Neuron (in vitro differentiated cells): ENCODE results near the gene TSNAX.

Experiments used
- H2AFZ ChIP-seq: one replicate; pipeline ENCODE4 v1.6.1; 2013; ENCODE audit warnings: low read depth, mild to moderate bottlenecking, inconsistent platforms, low read length, moderate library complexity
- H3K27me3 ChIP-seq: one replicate; pipeline ENCODE4 v1.6.1; 2013; ENCODE audit warnings: low read length; ENCODE audit not compliant: insufficient read depth
- H3K36me3 ChIP-seq: one replicate; pipeline ENCODE4 v1.6.1; 2013; ENCODE audit warnings: low read length; ENCODE audit not compliant: insufficient read depth
- H3K4me1 ChIP-seq: one replicate; pipeline ENCODE4 v1.6.1; 2013; ENCODE audit warnings: low read length; ENCODE audit not compliant: insufficient read depth
- H3K4me3 ChIP-seq: 2 replicates; pipeline ENCODE4 v1.5.1; 2013; ENCODE audit warnings: mild to moderate bottlenecking, low read length, moderate library complexity
- H3K9me3 ChIP-seq: one replicate; pipeline ENCODE4 v1.6.1; 2013; ENCODE audit warnings: low read length

Gene TSNAX

DNA sequence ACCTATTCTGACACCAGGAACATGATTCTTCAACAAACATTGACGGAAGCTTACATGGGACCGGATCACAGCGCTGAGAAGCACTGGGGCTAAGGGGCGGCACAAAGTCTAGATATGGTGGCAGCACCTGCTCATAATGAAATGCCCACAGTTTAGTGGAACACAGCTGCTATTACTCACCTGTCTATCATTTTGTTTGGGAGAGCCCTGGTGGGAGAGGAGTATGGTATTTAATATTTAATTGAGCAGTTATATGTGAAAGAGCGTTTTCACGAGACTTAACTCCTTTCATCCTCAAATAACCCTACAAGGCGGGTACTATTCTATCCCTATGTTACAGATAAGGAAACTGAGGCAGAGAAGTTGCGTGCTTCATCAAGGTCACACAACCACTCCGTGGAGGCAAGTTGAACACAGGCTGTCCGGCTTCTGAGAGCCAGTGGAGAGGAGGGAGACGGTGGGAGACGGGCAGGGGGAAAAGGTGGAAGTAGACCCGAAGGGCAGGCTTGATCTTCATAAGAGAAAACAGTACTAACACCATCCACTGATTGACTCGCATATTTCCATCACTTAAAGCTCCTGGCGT is 790 bp upstream of the TSNAX start:
- Histone ChIP-seq H3K4me1 (peaks cover 13% of the 10 kb centered on the region), H3K9me3 (no peaks in the 10 kb centered on the region), H3K4me3 (peak overlapping the region; percentile 70), H2AFZ (peak overlapping the region; percentile 97), H3K27me3 (no peaks in the 10 kb centered on the region), H3K36me3 (peaks cover 14% of the 10 kb centered on the region)

GRCh38 chr1:231533240-231533639 is 4.8 kb downstream of the TSNAX start:
- H3K4me3 ChIP-seq, result no peak overlapping the region
- no peaks in the 10 kb centered on the region for H3K9me3 ChIP-seq
- H2AFZ ChIP-seq, result no peak overlapping the region
- H3K27me3 ChIP-seq, result no peaks in the 10 kb centered on the region
- peaks cover 49% of the 10 kb centered on the region for H3K36me3 ChIP-seq
- peaks cover 11% of the 10 kb centered on the region for H3K4me1 ChIP-seq

DNA sequence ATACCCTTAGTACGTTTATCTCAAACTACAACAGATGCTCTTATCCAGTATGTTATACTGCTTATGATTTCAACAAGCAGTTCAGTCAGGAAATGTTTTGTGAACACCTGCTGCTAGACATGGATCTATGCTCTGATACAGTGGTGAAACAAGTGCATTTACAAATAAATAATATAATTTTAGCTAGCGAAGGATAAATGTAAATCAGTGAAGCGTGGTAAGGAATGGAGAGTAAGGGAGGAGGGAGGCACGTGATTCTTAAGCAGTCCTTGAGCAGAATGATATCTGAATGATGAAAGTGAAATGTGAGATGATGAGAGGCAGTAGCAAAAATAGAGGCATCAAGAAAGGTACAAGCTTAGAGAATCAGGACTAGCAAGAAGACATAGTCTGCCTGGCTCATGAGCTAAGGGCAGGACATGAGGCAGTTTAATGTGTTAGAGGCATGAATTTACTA is 6.3 kb downstream of the TSNAX start:
- Histone ChIP-seq H2AFZ (no peak overlapping the region), H3K36me3 (peaks cover 59% of the 10 kb centered on the region), H3K27me3 (no peaks in the 10 kb centered on the region), H3K9me3 (no peaks in the 10 kb centered on the region), H3K4me1 (peaks cover 4% of the 10 kb centered on the region), H3K4me3 (no peak overlapping the region)

DNA sequence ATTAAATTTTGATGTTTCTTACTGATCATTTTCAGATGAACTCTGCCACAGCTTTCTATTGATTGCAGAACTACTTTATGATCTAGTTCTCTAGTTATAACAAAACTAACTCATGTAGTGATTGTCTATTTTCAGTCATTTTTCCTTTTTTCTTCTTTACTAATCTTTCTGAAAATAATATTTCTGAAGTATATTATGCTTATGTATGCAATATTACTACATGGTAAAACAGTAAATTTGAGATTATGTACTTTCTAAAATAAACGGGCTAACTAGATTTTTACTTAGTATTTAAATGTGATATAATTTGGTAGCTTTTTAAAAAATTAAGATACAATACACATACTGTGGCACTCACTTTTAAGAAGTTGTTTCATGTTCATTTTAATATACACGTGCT is 7.6 kb downstream of the TSNAX start:
- Histone ChIP-seq H3K36me3 (peaks cover 60% of the 10 kb centered on the region), H3K4me3 (no peak overlapping the region), H3K4me1 (no peaks in the 10 kb centered on the region), H2AFZ (no peak overlapping the region), H3K27me3 (no peaks in the 10 kb centered on the region), H3K9me3 (peaks cover 2% of the 10 kb centered on the region)

DNA sequence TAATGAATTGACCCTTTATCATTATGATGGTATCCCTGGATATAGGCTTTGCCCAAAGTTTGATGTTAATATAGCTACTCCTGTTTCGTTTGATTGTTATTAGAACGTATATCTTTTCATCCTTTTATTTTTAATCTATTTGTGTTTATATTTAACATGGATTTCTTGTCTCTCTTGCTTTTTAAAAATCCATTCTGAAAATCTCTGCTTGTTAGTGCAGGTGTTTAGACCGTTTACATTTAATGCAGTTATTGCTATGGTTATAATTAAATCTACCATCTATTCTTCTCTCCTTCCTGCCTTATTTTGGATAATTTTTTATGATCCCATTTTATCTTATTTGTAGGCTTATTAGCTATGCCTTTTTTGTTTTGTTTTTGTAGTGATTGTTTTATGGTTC is 12.4 kb downstream of the TSNAX start:
- Histone ChIP-seq H3K9me3 (peaks cover 2% of the 10 kb centered on the region), H2AFZ (no peak overlapping the region), H3K27me3 (no peaks in the 10 kb centered on the region), H3K4me1 (no peaks in the 10 kb centered on the region), H3K36me3 (peaks cover 73% of the 10 kb centered on the region), H3K4me3 (no peak overlapping the region)

DNA sequence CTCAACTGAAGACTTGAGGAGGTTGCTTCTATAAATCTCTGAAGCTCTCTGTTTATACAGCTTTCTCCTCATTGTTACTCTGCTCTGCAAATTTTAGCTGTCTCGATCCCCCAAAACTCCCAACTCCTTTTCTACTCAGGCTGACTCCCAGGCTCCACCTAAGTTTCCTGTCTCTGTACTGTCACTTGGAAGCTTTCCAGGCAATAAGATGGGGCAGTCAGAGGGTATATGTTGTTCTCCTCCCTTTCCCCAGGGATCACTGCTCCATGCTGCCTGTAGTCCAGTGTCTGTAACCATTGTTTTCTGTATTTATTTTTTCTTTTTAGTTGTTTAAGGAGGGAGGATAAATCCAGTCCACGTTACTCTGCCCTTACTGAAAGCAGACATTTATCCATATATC is 13.4 kb downstream of the TSNAX start:
- H2AFZ ChIP-seq, result no peak overlapping the region
- H3K9me3 ChIP-seq, result peaks cover 2% of the 10 kb centered on the region
- H3K27me3 ChIP-seq, result no peaks in the 10 kb centered on the region
- H3K36me3 ChIP-seq, result peaks cover 67% of the 10 kb centered on the region
- no peak overlapping the region for H3K4me3 ChIP-seq
- no peaks in the 10 kb centered on the region for H3K4me1 ChIP-seq

GRCh38 chr1:231544943-231545592 is 16.6 kb downstream of the TSNAX start:
- Histone ChIP-seq H3K9me3 (no peaks in the 10 kb centered on the region), H3K4me3 (no peak overlapping the region), H2AFZ (no peak overlapping the region), H3K27me3 (no peaks in the 10 kb centered on the region), H3K36me3 (peaks cover 44% of the 10 kb centered on the region), H3K4me1 (no peaks in the 10 kb centered on the region)

- Histone ChIP-seq H2AFZ (no peak overlapping the region), H3K4me1 (no peaks in the 10 kb centered on the region), H3K36me3 (peaks cover 36% of the 10 kb centered on the region), H3K27me3 (no peaks in the 10 kb centered on the region), H3K9me3 (no peaks in the 10 kb centered on the region), H3K4me3 (no peak overlapping the region)
Observed at GRCh38 chr1:231546693-231547092, 18.2 kb downstream of the TSNAX start.

- H3K27me3 ChIP-seq, result no peaks in the 10 kb centered on the region
- H3K4me3 ChIP-seq, result no peak overlapping the region
- peaks cover 22% of the 10 kb centered on the region for H3K36me3 ChIP-seq
- no peaks in the 10 kb centered on the region for H3K9me3 ChIP-seq
- H2AFZ ChIP-seq, result no peak overlapping the region
- H3K4me1 ChIP-seq, result no peaks in the 10 kb centered on the region
Observed at GRCh38 chr1:231549733-231550447, 21.4 kb downstream of the TSNAX start.

DNA sequence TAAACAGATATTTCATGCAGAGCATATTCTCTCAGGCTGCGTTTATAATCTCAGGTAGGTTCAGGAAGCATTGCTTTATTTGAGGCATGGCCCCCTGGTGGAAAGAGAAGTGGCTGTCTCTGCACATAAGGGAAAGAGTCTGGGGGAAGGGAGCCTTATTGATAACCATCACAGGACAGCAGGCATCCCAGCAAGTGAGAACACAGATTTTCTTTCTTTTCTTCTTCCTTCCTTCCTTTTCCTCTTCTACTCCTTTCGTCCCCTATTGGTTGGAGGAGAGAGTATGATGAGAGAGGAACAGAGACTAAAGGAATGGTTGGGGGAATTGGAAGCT is 21.9 kb downstream of the TSNAX start:
- H3K36me3 ChIP-seq, result peaks cover 25% of the 10 kb centered on the region
- no peaks in the 10 kb centered on the region for H3K4me1 ChIP-seq
- no peak overlapping the region for H3K4me3 ChIP-seq
- no peaks in the 10 kb centered on the region for H3K27me3 ChIP-seq
- H2AFZ ChIP-seq, result no peak overlapping the region
- no peaks in the 10 kb centered on the region for H3K9me3 ChIP-seq

DNA sequence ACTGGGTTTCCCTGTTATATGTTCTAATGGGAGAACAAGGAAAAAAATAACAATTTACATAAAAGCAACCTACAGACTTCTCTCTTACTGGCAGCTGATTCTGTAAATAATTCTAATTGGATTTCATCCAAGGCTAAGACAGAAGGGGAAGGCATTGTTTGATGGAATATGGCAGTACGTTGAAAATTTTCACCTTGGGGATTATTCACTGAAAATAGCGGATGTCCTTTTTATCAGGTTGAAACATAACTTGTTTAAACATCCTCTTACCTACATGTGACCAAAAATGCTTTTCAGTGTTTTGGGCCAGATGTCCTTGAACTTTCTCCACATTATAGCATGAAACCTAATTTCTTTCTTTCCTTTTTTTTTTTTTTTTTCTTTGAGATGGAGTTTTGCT is 24.9 kb downstream of the TSNAX start:
- Histone ChIP-seq H3K4me3 (no peak overlapping the region), H3K4me1 (no peaks in the 10 kb centered on the region), H3K27me3 (no peaks in the 10 kb centered on the region), H3K9me3 (no peaks in the 10 kb centered on the region), H3K36me3 (peaks cover 22% of the 10 kb centered on the region), H2AFZ (no peak overlapping the region)

DNA sequence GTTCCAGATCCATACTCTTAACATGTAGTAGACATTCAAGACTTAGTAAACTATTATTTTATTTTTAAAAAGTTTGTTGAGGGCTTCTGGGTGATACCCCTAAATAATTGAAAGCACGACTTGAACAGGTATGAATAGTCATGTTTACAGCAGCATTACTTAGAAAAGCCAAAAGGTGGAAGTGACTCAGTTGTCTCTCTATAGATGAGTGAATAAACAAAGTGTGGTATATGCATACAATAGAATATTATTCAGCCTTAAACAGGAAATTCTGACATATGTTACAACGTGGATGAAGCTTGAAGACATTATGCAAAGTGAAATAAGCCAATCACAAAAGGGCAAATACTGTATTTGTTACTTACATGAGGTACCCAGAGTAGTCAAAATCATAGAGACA is 26.5 kb downstream of the TSNAX start:
- Histone ChIP-seq H2AFZ (no peak overlapping the region), H3K9me3 (no peaks in the 10 kb centered on the region), H3K4me1 (no peaks in the 10 kb centered on the region), H3K4me3 (no peak overlapping the region), H3K27me3 (no peaks in the 10 kb centered on the region), H3K36me3 (peaks cover 26% of the 10 kb centered on the region)

GRCh38 chr1:231557411-231557810 is 28.9 kb downstream of the TSNAX start:
- H2AFZ ChIP-seq, result no peak overlapping the region
- H3K36me3 ChIP-seq, result peaks cover 31% of the 10 kb centered on the region
- no peaks in the 10 kb centered on the region for H3K9me3 ChIP-seq
- H3K4me3 ChIP-seq, result no peak overlapping the region
- no peaks in the 10 kb centered on the region for H3K27me3 ChIP-seq
- no peaks in the 10 kb centered on the region for H3K4me1 ChIP-seq
